HG03520 (cell line): ENCODE data around the gene TBC1D22A.
"Not testable (repeated sequence)": the region's sequence is repeated elsewhere in the genome, so short reads cannot be mapped to it uniquely, and the experiment has no call there.

ENCODE experiments used
- ATAC-seq: cut with Tn5 transposase; IDR thresholded peaks from one replicate; pipeline ENCODE4 v1.9.1; 2021; ENCODE audit warnings: mild to moderate bottlenecking, moderate library complexity; ENCODE audit not compliant: unreplicated experiment

TBC1D22A gene

DNA sequence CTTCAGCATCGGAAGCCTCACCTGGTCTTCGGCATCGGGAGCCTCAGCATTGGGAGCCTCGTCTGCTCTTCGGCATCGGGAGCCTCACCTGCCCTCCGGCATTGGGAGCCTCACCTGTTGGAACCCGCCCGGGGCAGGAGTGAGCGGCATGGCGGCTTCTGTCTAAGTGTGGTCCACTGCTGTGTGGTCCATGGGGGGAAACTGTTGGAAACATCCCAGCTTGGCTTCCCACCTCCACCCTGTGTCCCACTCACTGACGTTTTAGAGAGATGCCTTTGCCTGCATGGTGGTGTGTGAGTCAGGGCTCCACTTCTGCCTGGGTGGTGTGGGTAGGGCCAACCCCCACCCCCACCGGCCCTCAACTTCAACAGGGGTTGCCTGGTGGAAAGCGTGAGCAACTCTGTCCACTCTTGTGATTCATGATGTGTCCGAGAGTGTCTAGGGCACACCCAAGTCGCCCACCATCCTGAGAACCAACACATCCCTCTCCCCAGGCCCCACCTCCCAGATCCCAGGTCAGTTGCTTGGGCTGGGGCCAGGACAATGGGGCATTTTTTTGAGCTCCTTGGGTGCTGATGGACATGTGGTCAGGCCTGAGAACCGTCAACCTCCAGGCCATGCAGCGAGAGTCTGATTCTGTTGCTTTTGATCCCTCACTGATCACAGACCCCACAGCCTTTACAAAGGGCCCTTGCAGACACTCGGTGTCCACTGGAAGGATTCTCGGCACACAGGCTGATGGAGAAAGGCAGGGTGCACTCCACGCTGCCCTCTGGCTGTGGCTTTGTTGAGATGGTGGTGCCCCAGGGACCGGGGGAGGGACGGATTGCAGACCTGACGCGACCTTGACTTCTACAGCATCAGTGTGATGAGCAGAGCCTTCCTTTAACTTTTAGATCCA, 406.7 kb downstream of the TBC1D22A start:
- ATAC-seq, result no peak

DNA sequence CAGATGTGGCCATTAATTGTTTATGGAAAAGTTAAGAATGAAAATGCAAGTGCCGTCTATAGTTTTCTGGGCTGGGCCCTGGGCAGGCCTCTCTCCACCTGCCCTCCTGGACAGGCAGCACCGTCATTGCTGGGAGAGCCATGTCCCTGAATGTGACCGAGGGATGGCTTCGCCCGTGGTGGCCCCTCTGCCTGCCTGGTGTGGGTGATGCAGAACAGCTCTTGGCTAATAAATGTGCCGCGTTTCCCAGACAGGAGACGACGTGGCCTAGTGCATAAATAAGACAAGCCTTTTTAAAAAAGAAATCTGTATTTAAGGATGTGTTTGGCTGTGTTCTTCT, 407.3 kb downstream of the TBC1D22A start:
- no peak for ATAC-seq

DNA sequence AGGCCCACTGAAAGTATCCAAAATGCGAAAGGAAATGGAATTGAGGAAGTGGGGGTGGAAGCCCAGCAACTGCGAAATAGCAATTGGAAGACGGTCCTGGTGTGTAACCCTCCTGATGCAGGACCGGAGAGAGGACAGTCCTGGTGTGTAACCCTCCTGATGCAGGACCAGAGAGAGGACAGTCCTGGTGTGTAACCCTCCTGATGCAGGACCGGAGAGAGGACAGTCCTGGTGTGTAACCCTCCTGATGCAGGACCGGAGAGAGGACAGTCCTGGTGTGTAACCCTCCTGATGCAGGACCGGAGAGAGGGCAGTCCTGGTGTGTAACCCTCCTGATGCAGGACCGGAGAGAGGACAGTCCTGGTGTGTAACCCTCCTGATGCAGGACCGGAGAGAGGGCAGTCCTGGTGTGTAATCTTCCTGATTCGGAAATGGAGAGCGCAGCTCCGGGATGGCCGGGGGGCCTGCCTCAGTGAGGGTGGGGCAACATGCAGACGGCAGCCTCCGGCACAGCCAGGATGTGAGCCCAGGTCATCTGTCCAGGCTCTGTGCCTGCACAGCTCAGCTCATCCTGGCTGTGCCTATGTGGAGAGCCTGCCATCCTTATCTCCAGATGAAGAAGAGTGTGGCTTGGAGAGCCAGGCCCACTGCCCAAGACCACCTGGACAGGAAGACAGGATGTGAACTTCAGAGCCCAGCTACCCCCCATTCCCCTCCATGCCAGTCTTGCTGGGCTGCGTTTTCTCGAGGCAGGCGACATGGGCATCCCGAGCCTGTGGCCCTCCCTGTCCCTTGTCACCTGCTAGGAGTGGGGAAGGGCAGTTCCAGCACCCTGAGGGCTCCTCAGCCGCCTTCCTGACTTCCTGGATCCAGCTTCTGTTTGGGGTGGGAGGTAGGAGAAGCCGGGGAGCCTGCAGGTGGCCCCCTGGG, 408.3 kb downstream of the TBC1D22A start:
- not testable (repeated sequence) for ATAC-seq

DNA sequence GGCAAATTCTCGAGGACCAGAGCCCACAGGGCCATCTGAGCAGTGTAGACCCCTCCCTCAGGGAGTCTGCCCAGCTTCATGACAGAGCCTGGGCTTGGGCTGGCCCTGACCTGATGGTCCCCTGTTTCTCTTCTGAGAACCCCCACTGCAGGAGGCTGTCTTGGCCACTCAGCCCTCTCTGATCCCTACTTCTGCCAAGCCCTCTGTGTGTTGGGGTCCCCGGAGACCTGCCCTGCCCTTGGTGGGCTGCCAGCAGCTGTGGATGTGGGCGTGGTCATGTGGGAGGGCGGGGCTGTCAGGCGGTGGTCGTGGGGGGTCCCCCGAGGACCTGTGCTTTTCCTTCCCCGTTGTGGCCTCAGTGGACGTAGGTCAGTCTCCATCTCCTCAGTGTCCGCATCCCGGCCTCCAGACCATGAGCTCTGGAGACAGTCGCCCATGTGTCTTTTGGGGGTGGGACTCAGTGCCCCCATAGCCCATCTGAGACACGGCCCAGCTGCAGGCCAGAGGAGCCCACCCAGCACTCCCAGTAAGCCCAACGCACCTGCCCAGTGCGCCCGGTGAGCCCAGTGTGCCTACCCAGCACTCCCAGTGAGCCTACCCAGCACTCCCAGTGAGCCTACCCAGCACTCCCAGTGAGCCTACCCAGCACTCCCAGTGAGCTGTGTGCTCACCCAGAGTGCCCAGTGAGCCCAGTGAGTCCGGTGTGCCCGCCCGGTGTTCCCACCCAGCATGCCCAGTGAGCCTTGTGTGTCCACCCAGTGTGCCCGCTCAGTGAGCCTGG, 409.2 kb downstream of the TBC1D22A start:
- no peak for ATAC-seq

DNA sequence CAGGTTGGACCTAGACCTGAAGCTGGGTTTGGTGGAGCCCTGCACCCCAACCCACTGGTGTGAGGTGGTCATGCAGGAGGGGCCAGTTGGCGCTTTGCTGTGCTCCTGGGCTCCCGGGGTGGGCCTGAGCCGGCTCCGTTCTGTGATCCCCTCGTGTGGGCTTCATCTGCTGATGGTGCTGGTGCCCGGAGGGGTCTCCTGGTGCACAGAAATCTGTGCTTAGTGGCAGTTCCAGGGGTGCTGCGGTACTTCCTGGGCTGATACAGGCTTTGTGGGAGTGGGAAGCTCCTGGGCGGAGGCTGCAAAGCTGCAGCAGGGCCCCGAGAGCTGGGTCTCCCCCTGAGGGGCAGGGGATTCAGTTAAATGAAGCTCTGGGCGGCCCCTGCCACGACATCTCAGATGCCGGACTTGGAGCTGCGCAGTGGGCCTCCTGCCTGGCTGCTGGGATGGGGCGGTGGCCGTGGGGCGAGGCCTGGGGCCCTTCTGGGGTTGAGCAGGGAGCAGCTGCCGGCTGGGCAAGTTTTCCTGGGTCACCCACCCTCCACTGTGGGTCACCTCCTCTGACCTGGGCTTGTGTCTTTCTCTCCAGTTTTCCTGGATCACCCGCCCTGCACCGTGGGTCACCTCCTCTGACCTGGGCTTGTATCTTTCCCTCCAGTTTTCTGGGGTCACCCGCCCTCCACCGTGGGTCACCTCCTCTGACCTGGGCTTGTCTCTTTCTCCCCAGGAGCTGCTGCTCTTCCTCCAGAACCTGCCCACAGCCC, 410.5 kb downstream of the TBC1D22A start:
- ATAC-seq, result no peak

DNA sequence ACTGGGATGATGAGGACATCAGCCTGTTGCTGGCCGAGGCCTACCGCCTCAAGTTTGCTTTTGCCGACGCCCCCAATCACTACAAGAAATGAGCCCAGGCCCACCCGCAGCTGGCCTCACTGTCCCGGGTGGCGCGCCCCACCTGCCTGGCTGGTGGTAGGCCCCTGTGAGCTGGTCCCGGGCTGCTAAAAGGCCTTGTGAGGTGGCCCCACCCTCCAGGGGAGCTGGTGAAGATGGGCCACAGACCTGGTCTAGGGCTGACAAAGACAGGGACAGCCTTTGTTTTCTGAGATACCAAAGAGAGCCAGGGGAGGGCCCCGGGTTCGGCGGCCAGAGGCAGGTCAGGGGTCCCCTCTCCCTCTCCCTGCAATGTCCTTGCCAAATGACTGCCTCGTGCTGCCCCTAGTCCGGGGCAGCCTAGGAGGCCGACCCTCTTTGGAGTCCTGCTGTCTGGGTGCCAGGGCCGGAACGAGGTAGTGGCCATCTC, 411.1 kb downstream of the TBC1D22A start:
- no peak for ATAC-seq

DNA sequence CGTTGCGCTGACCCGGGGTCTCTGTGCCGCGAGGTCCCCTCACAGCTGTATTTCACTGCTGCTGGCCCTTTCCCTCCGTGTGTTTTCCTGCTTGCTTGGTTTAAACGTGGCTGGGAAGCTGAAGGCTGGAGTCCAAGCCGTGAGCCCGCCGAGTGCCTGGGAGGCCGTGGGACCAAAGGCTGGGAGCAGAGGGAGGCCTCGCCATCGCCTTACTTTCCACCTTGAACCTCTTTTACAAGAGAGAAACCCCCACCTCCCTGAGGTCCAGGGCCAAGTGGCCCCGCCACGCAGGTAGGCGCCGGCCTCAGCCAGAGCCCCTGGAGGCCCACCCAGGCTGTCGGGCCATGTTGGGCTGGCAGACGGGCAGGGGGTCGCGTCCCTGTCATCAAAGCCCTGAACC, 411.6 kb downstream of the TBC1D22A start:
- no peak for ATAC-seq

DNA sequence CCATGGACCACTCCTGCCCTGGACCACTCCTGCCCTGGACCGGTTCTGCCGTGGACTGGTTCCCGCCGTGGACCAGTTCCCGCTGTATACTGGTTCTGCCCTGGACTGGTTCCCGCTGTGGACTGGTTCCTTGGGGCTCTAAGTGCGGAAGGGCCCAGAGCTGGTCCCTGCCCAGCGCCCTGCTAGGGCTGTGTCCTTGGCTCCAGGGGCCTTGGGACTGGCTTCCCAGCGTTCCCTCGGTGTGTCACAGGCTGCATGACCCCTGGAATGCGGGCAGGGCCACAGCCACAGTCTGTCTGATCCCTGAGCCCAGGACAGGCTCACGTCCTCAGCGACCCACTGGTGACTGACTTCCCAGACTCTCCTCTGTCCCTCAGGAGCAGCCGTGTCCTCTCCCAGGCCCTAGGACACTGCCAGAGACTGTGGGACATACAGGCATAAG, 412.2 kb downstream of the TBC1D22A start:
- no peak for ATAC-seq

DNA sequence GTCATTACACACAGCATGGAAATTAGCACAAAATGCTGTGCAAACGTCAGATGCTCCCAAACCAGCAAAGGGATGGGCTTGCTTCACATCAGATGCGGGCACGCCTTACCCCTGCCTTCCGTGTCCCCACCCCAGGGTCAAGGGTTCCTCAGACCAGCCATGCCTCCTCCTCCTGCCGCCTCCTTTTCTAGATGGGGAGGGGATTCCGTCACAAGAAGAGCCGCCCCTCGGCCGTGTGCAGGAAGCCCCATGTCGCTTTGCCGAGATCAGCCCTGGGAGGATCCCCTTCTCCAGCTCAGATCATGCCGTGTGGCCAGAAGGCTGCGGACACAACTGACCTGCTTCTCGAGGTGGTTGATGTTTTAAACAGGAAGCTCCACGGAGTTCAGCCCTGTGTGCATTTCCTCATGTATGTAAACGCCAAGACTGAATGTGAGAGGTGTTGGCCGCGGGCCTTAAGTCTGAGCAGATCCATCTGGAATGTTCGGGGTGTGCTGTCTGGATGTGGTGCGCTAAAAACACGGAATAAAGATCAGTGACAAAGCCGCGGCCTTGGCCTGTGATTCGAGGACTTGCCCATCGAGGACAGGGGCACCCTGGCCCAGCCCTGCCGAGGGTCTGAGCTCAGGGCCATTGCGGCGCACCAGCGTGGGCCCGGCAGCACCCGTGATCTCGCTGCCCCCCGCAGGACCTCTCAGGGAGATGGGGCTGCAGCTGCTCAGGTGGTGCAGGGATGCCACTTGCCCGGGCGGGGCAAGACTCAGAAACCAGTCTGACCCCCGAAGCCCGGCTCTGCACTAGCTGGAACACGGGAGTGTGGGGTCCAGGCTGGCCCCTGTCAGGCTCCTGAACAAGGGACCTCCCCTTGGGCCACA, 412.9 kb downstream of the TBC1D22A start:
- no peak for ATAC-seq

DNA sequence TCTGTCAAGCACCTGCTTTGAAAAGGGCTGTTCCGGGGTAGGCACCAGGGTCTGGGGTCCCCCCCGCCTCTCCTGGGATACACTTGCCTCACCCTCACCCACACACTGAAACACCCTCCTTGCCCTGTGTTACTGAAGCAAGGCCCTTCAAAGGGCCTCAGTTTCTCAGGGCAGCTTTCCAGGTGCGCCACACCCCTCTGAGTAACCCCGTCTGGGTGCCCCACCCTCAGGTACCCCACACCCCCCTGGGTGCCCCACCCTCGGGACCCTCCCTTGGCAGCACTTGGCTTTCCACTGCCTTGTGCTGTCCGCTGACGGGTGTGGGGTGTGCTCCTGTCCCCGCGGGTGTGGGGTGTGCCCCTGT, 413.6 kb downstream of the TBC1D22A start:
- ATAC-seq, result no peak

DNA sequence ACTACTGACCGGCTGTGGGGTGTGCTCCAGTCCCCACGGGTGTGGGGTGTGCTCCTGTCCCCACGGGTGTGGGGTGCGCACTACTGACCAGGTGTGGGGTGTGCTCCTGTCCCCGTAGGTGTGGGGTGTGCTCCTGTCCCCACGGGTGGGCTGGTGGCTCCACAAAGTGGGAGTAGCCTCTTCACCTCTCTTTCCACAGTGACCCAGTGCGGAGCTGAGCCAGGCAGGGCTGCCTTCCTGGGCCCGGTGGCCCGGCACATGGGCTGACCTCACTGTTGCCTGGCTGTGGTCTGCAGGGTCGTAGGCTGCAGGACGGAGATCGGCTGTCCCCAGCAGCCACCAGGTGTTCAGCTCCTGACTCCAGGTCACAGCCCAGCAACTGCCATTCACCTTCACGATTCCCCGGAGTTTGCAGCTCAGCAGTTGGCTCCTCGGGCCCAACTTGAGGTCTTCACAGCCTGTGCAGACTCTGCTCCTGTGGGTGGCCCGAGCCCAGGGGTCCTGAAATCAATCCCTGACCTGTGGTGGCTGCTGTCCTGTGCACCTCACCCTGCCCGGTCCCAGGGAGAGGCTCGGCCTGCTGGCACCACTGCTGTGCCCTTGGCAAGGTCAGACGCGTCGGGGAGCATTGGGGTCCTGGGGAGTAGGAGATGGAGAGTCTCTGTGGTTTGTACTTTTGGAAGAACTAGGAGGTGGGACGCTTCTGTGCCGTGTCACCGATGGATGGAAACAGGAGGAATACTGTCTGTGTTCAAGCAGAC, 414.3 kb downstream of the TBC1D22A start:
- ATAC-seq, result no peak

DNA sequence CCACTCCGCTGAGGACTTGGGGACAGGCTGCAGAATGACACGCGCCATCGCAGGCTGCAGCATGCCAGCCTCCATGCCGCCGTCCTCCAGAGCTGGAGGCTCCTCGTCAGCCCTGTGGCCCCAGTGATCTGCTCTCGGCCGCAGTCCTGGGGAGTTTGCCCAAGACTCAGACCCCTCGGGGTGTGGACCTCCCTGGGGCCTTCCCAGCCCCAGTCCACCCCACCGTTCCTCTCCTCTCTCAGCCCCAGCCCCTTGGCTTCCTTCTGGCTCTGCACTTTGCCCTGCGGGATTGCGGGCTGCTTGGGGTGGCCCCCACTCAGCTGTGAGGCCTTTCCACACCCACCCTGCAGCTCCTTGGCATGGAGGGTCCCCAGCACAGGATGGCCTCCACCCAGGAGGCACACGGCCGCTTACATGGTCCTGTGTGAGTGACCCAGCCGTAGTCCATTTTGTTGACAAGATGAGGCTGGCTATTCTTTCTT, 414.9 kb downstream of the TBC1D22A start:
- ATAC-seq, result no peak

DNA sequence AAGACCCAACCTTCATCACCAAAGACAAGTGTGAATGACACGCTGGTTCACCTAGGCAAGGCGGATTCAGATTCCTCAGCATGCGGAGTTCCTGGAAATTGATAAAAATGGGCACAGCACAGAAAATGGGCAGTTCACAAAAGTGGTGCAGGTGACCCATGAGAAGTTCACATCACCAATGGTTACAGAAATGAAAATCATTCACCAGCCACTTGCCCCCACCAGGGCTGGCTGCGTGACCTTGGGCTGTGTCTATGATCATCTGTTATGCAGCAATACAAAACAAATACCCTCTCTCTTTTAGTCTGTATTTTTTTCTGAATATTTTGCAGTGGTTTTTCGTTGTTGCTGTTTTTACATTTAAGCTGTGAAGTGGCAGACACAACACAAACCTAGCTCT, 415.9 kb downstream of the TBC1D22A start:
- ATAC-seq, result no peak

DNA sequence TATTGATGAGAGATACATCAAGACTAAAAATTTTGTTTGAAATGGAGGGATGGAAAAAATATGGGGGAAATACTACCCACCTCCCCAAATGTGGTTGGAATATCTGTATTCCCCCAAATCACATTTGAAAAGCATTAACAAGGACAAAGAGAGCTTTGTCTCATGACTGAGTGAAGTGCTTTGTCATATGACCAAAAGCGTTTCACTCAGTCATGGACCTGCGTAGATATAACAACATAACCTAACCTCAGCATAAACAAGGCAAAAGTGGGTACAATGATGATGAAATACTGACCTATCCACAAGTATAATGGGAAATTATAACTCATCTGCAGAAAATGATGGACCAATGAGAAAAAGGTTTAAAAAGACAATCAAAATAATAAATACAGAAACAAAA, 418.3 kb downstream of the TBC1D22A start:
- ATAC-seq, result no peak

DNA sequence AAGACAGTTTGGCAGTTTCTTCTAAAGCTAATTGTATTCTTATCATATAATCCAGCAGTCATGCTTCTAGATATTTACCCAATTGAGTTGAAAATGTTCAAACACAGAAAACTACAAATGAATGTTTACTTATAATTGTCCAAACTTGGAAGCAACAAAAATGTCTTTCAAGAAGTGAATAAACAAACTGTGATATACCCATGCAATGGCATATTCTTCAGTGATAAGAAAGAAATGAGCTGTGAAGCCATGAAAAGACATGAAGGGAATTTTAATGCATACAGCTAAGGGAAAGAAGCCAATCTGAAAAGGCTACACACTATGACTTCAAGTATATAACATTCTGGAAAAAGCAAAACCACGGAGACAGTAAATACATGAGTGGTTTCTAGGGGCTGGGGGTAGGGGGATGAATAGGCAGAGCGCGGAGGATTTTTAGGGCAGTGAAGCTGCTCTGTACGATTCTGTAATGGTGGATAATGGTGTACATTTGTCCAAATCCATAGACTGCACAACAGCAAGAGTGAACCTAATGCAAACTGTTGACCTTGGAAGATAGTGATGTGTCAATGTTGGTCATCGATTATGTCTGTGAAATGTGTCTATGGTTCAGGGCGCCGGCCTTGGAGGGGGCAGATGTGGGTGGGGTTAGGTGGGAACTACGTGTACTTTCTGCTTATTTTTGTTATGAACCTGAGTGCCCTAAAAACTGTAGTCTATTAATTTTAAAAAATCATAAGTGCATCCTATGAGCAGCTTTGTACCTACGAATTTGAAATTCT, 424.9 kb downstream of the TBC1D22A start:
- no peak for ATAC-seq

DNA sequence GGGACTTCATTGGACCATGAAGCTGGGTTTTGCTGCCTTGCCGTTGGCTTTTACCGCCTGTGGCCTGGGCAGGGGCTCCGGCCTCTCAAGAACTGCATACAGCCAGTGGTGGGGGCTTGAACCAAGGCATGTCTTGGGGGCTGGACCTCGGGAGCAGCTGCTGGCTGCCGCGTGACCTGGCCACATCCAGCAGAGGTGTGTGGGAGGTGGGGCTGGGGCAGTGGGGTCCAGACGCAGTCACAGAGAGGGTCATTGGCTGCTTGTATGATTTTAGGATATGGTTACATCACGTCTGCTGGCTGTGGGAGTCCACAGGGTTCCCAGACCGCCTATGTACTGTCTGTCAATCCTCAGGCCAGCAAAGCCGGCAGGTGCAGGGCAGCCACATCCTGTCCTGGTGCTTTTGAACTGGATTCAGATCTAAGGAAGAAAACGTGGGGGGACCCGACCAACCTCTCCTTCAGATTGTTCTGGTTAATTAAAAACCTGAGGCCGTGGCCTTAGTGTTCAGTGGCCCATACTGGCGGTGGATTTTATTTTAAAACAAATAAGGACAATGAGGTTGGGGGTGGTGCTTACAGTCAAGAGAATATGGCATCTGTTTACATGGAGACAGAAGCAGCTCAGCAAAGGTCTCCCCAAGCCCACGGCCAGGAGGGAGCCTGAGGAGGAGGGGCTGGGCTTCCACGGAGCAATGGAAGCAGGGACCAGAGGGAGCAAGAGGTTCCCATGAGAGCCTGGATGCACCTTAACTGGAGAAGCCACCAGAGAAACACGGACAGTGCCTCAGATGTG, 426.0 kb downstream of the TBC1D22A start:
- no peak for ATAC-seq
